SH-SY5Y (cell line): ENCODE results near the gene EFCAB6.

Experiments used
- GATA2 ChIP-seq: IDR thresholded peaks from 2 replicates; pipeline ENCODE4 v1.6.1; 2011; ENCODE audit warnings: mild to moderate bottlenecking, low read depth, low read length
- GATA3 ChIP-seq: IDR thresholded peaks from 2 replicates; pipeline ENCODE4 v1.6.1; 2011; ENCODE audit warnings: low read depth, mild to moderate bottlenecking, low read length, moderate library complexity

Gene EFCAB6

GRCh38 chr22:43827926-43828724, 16.0 kb upstream of the EFCAB6 start:
- TF ChIP-seq GATA2: no peak
- no peak for TF ChIP-seq GATA3

GRCh38 chr22:43827003-43827735, 15.1 kb upstream of the EFCAB6 start:
- TF ChIP-seq GATA3: no peak
- TF ChIP-seq GATA2: no peak

- no peak for TF ChIP-seq GATA2
- TF ChIP-seq GATA3: no peak
Measured at GRCh38 chr22:43826142-43827002, 14.3 kb upstream of the EFCAB6 start.

- no peak for TF ChIP-seq GATA2
- no peak for TF ChIP-seq GATA3
Measured at GRCh38 chr22:43825651-43826050, 13.5 kb upstream of the EFCAB6 start.

GRCh38 chr22:43824724-43825420, 12.8 kb upstream of the EFCAB6 start:
- no peak for TF ChIP-seq GATA2
- TF ChIP-seq GATA3: no peak

- TF ChIP-seq GATA2: no peak
- no peak for TF ChIP-seq GATA3
Measured at GRCh38 chr22:43823911-43824665, 12.0 kb upstream of the EFCAB6 start.

GRCh38 chr22:43823353-43823908, 11.3 kb upstream of the EFCAB6 start:
- TF ChIP-seq GATA3 (no peak), GATA2 (no peak)

- TF ChIP-seq GATA3 (no peak), GATA2 (no peak)
Measured at GRCh38 chr22:43821606-43822425, 9.7 kb upstream of the EFCAB6 start.

GRCh38 chr22:43820651-43821305, 8.7 kb upstream of the EFCAB6 start:
- TF ChIP-seq GATA2 (no peak), GATA3 (no peak)

- TF ChIP-seq GATA3 (no peak), GATA2 (no peak)
Measured at GRCh38 chr22:43819931-43820640, 8.0 kb upstream of the EFCAB6 start.

- TF ChIP-seq GATA3: no peak
- TF ChIP-seq GATA2: no peak
Measured at GRCh38 chr22:43819421-43819921, 7.4 kb upstream of the EFCAB6 start.
